Common myeloid progenitor, CD34-positive (primary cell): ENCODE results near the gene TBC1D8.
"Not testable (repeated sequence)": the region's sequence is repeated elsewhere in the genome, so short reads cannot be mapped to it uniquely, and the experiment has no call there.

Experiments used
- CTCF ChIA-PET: fragments of 350-600 bp; sonication (Branson Sonifier 250); formaldehyde crosslinking; loops from one replicate; lab custom pipeline; 2021; ENCODE audit warnings: antibody characterized with exemption; lab: Charles Lee
- POLR2A ChIA-PET: fragments of 350-600 bp; sonication (Branson Sonifier 250); formaldehyde crosslinking; loops from one replicate; lab custom pipeline; 2021; ENCODE audit warnings: antibody characterized with exemption; lab: Charles Lee
- DNase-seq, 3 donors: peaks; one replicate each; pipeline versions ENCODE4 v3.0.0 to v3.0.0-alpha.2; 2013
- H3K27ac ChIP-seq, 2 experiments: 1 replicate in 1 of 2; 2 replicates in 1 of 2; pipeline ENCODE4 v1.7.0; 2013; ENCODE audit warnings: inconsistent platforms in 2 of 2, low read length in 2 of 2, mild to moderate bottlenecking in 2 of 2, low read depth in 1 of 2, moderate library complexity in 1 of 2; ENCODE audit not compliant: severe bottlenecking in 2 of 2, insufficient read depth in 1 of 2, poor library complexity in 1 of 2
- H3K27me3 ChIP-seq, 5 experiments: replicated peaks in 2 of 5; 1 replicate in 3 of 5; 2 replicates in 2 of 5; pipeline versions ENCODE4 v1.6.1 to v1.7.0; 2013; ENCODE audit warnings: low read length in 4 of 5, mild to moderate bottlenecking in 2 of 5, moderate library complexity in 2 of 5, inconsistent platforms in 1 of 5; ENCODE audit not compliant: insufficient read depth in 5 of 5, control insufficient read depth in 4 of 5
- H3K36me3 ChIP-seq, 4 experiments: 1 replicate in 2 of 4; 2 replicates in 2 of 4; pipeline versions ENCODE4 v1.6.1 to v1.7.0; 2013; ENCODE audit warnings: low read length in 3 of 4, control low read depth in 1 of 4, mild to moderate bottlenecking in 1 of 4; ENCODE audit not compliant: control insufficient read depth in 4 of 4, insufficient read depth in 4 of 4
- H3K4me1 ChIP-seq, 4 experiments: 1 replicate in 3 of 4; 2 replicates in 1 of 4; pipeline versions ENCODE4 v1.6.1 to v1.7.1; 2013; ENCODE audit warnings: low read length in 3 of 4, mild to moderate bottlenecking in 3 of 4, control low read depth in 1 of 4, inconsistent platforms in 1 of 4, moderate library complexity in 1 of 4; ENCODE audit not compliant: control insufficient read depth in 4 of 4, insufficient read depth in 4 of 4; ENCODE audit errors: control extremely low read depth in 1 of 4
- H3K4me3 ChIP-seq, 7 experiments: 1 replicate in 4 of 7; 2 replicates in 3 of 7; pipeline versions ENCODE4 v1.5.1 to v1.7.0; 2013; ENCODE audit warnings: mild to moderate bottlenecking in 7 of 7, low read length in 6 of 7, moderate library complexity in 6 of 7, inconsistent platforms in 2 of 7, low read depth in 2 of 7, control low read depth in 1 of 7; ENCODE audit not compliant: insufficient read depth in 4 of 7, control insufficient read depth in 1 of 7; ENCODE audit errors: extremely low read depth in 1 of 7
- H3K9me3 ChIP-seq, 5 experiments: 1 replicate in 4 of 5; 2 replicates in 1 of 5; pipeline versions ENCODE4 v1.6.1 to v1.7.1; 2013; ENCODE audit warnings: low read length in 4 of 5, mild to moderate bottlenecking in 2 of 5, inconsistent platforms in 1 of 5, low read depth in 1 of 5, moderate library complexity in 1 of 5; ENCODE audit not compliant: control insufficient read depth in 4 of 5, insufficient read depth in 2 of 5; ENCODE audit errors: control extremely low read depth in 1 of 5
- WGBS: methylation state at CpG from one replicate; pipeline ENCODE4 v1.1.5; 2013; ENCODE audit not compliant: insufficient coverage; 5-methylcytosine and 5-hydroxymethylcytosine counted together

TBC1D8 gene

DNA sequence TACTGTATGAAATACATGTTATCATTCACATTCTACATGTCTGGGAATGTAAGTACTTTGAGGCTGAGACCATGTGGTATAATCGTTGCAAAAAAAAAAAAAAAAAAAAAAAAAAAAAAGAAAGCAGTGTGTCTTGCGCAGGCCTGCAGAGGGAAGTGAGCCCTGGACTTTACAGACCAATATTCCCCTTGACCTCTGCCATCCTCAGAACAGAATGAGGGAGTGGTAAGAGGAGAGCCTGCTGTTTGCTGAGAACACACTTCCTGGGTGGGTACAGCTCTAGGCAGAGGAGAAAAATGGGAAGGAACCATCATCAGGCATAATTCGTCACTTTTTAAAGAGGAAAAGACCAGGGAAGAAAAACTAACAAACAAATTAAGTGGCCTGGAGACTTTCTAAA lies 28.8 kb upstream of the TBC1D8 start:
- Histone ChIP-seq H3K27ac (no peak overlapping the region), H3K9me3 (no peaks in the 10 kb centered on the region), H3K27me3 (no peaks in the 10 kb centered on the region), H3K4me3 (no peak overlapping the region), H3K36me3 (no peaks in the 10 kb centered on the region), H3K4me1 (no peaks in the 10 kb centered on the region)
- DNase-seq = no peak
- ChIA-PET POLR2A (interaction anchor here (0.6 kb wide), 1 partner anchor 170 kb away, joined by 4 read pairs; no protein-coding TSS in a partner anchor), CTCF (no interaction called here)
- WGBS = 50% methylated on average over 1 of the region's 3 CpGs

GRCh38 chr2:101176803-101177202 lies 25.6 kb upstream of the TBC1D8 start:
- DNase-seq = no peak
- no peak overlapping the region for H3K27ac ChIP-seq
- POLR2A ChIA-PET = no interaction called here
- no peak overlapping the region for H3K4me3 ChIP-seq
- 96% methylated on average over 3 of the region's 4 CpGs for WGBS
- peaks cover 0 to 7% (median 0%) of the 10 kb centered on the region in 5 experiments for H3K9me3 ChIP-seq
- no peaks in the 10 kb centered on the region for H3K36me3 ChIP-seq
- no peaks in the 10 kb centered on the region for H3K4me1 ChIP-seq
- CTCF ChIA-PET = no interaction called here
- no peaks in the 10 kb centered on the region for H3K27me3 ChIP-seq

- H3K9me3 ChIP-seq = peaks cover 0 to 7% (median 0%) of the 10 kb centered on the region in 5 experiments
- H3K4me3 ChIP-seq = no peak overlapping the region
- H3K4me1 ChIP-seq = no peaks in the 10 kb centered on the region
- ChIA-PET CTCF (no interaction called here), POLR2A (no interaction called here)
- no peaks in the 10 kb centered on the region for H3K27me3 ChIP-seq
- H3K36me3 ChIP-seq = no peaks in the 10 kb centered on the region
- 100% methylated on average over 1 of the region's 3 CpGs for WGBS
- DNase-seq = no peak
- no peak overlapping the region for H3K27ac ChIP-seq
Measured at GRCh38 chr2:101175991-101176390, 24.8 kb upstream of the TBC1D8 start.

GRCh38 chr2:101173707-101174295 lies 22.6 kb upstream of the TBC1D8 start:
- Histone ChIP-seq H3K9me3 (peaks cover 0 to 11% (median 0%) of the 10 kb centered on the region in 5 experiments), H3K4me1 (no peaks in the 10 kb centered on the region), H3K27me3 (no peaks in the 10 kb centered on the region), H3K4me3 (no peak overlapping the region), H3K36me3 (no peaks in the 10 kb centered on the region), H3K27ac (no peak overlapping the region)
- peak in 2 of 3 donors; percentile 19 to 26 for DNase-seq
- POLR2A ChIA-PET = interaction anchor here (0.6 kb wide), 1 partner anchor 619 kb away, joined by 3 read pairs; no protein-coding TSS in a partner anchor
- 63% methylated on average over 2 of the region's 2 CpGs for WGBS
- CTCF ChIA-PET = no interaction called here

DNA sequence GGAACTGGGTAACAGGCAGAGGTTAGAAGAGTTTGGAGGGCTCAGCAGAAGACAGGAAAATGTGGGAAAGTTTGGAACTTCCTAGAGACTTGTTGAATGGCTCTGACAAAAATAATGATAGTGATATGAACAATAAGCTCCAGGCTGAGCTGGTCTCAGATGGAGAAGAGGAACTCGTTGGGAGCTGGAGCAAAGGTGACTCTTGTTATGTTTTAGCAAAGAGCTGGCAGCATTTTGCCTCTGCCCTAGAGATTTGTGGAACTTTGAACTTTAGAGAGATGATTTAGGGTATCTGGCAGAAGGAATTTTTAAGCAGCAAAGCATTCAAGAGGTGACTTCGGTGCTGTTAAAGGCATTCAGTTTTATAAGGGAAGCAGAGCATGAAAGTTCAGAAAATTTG lies 18.6 kb upstream of the TBC1D8 start:
- H3K27me3 ChIP-seq, H3K4me1 ChIP-seq, DNase-seq, H3K4me3 ChIP-seq, H3K36me3 ChIP-seq, CTCF ChIA-PET, POLR2A ChIA-PET, H3K27ac ChIP-seq: not testable (repeated sequence)
- H3K9me3 ChIP-seq = peaks cover 0 to 18% (median 4%) of the 10 kb centered on the region in 5 experiments
- 100% methylated on average over 2 of the region's 2 CpGs for WGBS

- no peak for DNase-seq
- Histone ChIP-seq H3K4me3 (no peak overlapping the region), H3K9me3 (peaks cover 0 to 16% (median 4%) of the 10 kb centered on the region in 5 experiments), H3K36me3 (no peaks in the 10 kb centered on the region), H3K27me3 (no peaks in the 10 kb centered on the region), H3K27ac (no peak overlapping the region), H3K4me1 (no peaks in the 10 kb centered on the region)
- ChIA-PET POLR2A (no interaction called here), CTCF (no interaction called here)
- WGBS = 100% methylated on average over 1 of the region's 1 CpG
Measured at GRCh38 chr2:101168706-101169105, 17.5 kb upstream of the TBC1D8 start.

GRCh38 chr2:101167532-101167931 lies 16.4 kb upstream of the TBC1D8 start:
- H3K36me3 ChIP-seq, H3K27me3 ChIP-seq, H3K27ac ChIP-seq, H3K4me3 ChIP-seq, POLR2A ChIA-PET, H3K4me1 ChIP-seq, CTCF ChIA-PET: not testable (repeated sequence)
- peak in 2 of 3 donors; percentile 7 to 8 for DNase-seq
- H3K9me3 ChIP-seq = peaks cover 0 to 11% (median 4%) of the 10 kb centered on the region in 5 experiments
- WGBS = 88% methylated on average over 2 of the region's 2 CpGs
